Measurements from ENCODE around the gene KLHL26.

GRCh38 chr19:18663940-18664530, 27.2 kb downstream of the KLHL26 start:
- TF ChIP-seq EZH2phosphoT487 (conservative IDR thresholded peaks at IDR 0.05; ENCODE audit: low read length) = no peak
- TF ChIP-seq, protein P1, sequence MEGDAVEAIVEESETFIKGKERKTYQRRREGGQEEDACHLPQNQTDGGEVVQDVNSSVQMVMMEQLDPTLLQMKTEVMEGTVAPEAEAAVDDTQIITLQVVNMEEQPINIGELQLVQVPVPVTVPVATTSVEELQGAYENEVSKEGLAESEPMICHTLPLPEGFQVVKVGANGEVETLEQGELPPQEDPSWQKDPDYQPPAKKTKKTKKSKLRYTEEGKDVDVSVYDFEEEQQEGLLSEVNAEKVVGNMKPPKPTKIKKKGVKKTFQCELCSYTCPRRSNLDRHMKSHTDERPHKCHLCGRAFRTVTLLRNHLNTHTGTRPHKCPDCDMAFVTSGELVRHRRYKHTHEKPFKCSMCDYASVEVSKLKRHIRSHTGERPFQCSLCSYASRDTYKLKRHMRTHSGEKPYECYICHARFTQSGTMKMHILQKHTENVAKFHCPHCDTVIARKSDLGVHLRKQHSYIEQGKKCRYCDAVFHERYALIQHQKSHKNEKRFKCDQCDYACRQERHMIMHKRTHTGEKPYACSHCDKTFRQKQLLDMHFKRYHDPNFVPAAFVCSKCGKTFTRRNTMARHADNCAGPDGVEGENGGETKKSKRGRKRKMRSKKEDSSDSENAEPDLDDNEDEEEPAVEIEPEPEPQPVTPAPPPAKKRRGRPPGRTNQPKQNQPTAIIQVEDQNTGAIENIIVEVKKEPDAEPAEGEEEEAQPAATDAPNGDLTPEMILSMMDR (IDR thresholded peaks at IDR 0.05; ENCODE audit: insufficient read depth, low read length, poor library complexity, severe bottlenecking) = no peak

Measured in SU-DHL-6 (cell line).